Stimulated activated CD4-positive, alpha-beta T cell treated with anti-CD3 and anti-CD28 coated beads, TNF-alpha, amount 100 ng/mL, for 48 hours (primary cell): ENCODE measurements around the gene ROBO4.

Experiments used
- DNase-seq, 3 donors: peaks; one replicate each; pipeline ENCODE4 v3.0.0-alpha.2; 2020; ENCODE audit warnings: low read depth in 3 of 3

The ROBO4 gene

GRCh38 chr11:124889191-124890091 lies 8.2 kb downstream of the ROBO4 start:
- no peak for DNase-seq

GRCh38 chr11:124887667-124888013 lies 10.0 kb downstream of the ROBO4 start:
- DNase-seq: no peak

- DNase-seq: no peak
Observed at GRCh38 chr11:124886978-124887666, 10.5 kb downstream of the ROBO4 start.

- no peak for DNase-seq
Observed at GRCh38 chr11:124886476-124886875, 11.2 kb downstream of the ROBO4 start.

- no peak for DNase-seq
Observed at GRCh38 chr11:124884869-124885479, 12.7 kb downstream of the ROBO4 start.

GRCh38 chr11:124884340-124884739 lies 13.3 kb downstream of the ROBO4 start:
- DNase-seq: no peak

GRCh38 chr11:124882339-124883071 lies 15.2 kb downstream of the ROBO4 start:
- no peak for DNase-seq

GRCh38 chr11:124880958-124881357 lies 16.7 kb downstream of the ROBO4 start:
- DNase-seq: no peak

- DNase-seq: no peak
Observed at GRCh38 chr11:124880290-124880611, 17.4 kb downstream of the ROBO4 start.

GRCh38 chr11:124879493-124880289 lies 18.0 kb downstream of the ROBO4 start:
- DNase-seq: no peak

- DNase-seq: no peak
Observed at GRCh38 chr11:124878759-124879492, 18.7 kb downstream of the ROBO4 start.

- no peak for DNase-seq
Observed at GRCh38 chr11:124877910-124878758, 19.5 kb downstream of the ROBO4 start.

GRCh38 chr11:124877631-124877909 lies 20.1 kb downstream of the ROBO4 start:
- no peak for DNase-seq

GRCh38 chr11:124876818-124877630 lies 20.6 kb downstream of the ROBO4 start:
- no peak for DNase-seq

GRCh38 chr11:124875943-124876817 lies 21.5 kb downstream of the ROBO4 start:
- DNase-seq: peak; percentile 55 to 69 (median 69)

GRCh38 chr11:124875401-124875800 lies 22.3 kb downstream of the ROBO4 start:
- DNase-seq: no peak

GRCh38 chr11:124874571-124875255 lies 23.0 kb downstream of the ROBO4 start:
- no peak for DNase-seq
